Chondrocyte (in vitro differentiated cells): ENCODE results near the gene THBS1. TPM values are rescaled to one million over a fixed set of nuclear protein-coding genes. Genes with fewer than 3 reads are reported as not detected.

Experiments
- DNase-seq: peaks from one replicate; pipeline ENCODE4 v3.0.0; 2021; ENCODE audit warnings: mixed read lengths, low spot score
- H3K27ac Mint-ChIP-seq: one replicate; pipeline ENCODE4 v1.8.0; 2021; ENCODE audit warnings: mild to moderate bottlenecking, moderate library complexity, mixed read lengths; ENCODE audit not compliant: unreplicated experiment
- H3K27me3 Mint-ChIP-seq: 2 replicates; pipeline ENCODE4 v1.8.0; 2021; ENCODE audit warnings: low read depth, mixed read lengths
- H3K36me3 Mint-ChIP-seq: 2 replicates; pipeline ENCODE4 v1.8.0; 2021; ENCODE audit warnings: low read depth, mixed read lengths
- H3K4me1 Mint-ChIP-seq: 2 replicates; pipeline ENCODE4 v1.8.0; 2021; ENCODE audit warnings: low read depth, mild to moderate bottlenecking, mixed read lengths
- H3K4me3 Mint-ChIP-seq: one replicate; pipeline ENCODE4 v1.8.0; 2021; ENCODE audit warnings: mild to moderate bottlenecking, moderate library complexity, mixed read lengths; ENCODE audit not compliant: unreplicated experiment
- H3K9me3 Mint-ChIP-seq: 2 replicates; pipeline ENCODE4 v1.8.0; 2021; ENCODE audit warnings: low read depth, mixed read lengths
- CTCF ChIP-seq: fragments of 200-600 bp; sonication (generic); IDR thresholded peaks from 2 replicates; pipeline ENCODE4 v1.5.0; 2021; ENCODE audit warnings: antibody characterized with exemption, mild to moderate bottlenecking, moderate library complexity
- total RNA-seq: library from RNA; stranded (reverse); gene quantifications from 3 replicates; pipeline ENCODE4 v1.2.1, GENCODE V29; 2021

The THBS1 gene
- total RNA-seq, 1 donor from 2014 or later, result 2,361 TPM

DNA sequence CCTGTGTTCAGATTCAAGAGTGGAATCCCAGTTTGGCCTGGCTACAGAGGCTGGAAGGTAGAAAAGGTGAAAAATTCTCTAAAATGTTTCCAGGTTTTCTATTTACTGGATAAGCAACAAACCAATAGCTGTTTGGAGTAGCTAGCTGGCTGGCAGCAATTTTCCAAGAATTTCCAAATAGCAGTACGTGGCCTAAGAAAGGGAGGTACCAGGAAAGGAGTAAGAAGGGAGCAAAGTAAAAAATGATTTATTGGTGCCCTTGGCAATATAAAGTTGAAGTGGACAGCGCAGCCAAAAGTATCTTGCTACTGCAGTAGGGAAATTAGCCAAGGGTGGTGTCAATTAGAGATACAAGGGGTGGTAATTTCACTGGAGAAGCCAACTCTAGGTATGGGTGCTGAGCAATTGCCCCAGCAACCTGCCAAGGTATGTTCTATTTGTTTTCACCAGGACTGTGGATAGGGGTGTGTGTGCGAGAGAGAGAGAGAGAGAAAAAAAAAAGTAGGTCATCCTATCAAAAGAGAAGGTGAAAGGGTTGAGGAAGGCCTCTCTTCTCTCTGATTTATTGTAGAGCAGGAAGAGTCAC lies 40.8 kb upstream of the THBS1 start:
- Mint-ChIP-seq H3K27ac (no peak overlapping the region), H3K4me3 (no peak overlapping the region), H3K9me3 (peaks cover 11% of the 10 kb centered on the region), H3K27me3 (no peaks in the 10 kb centered on the region), H3K36me3 (no peaks in the 10 kb centered on the region), H3K4me1 (no peaks in the 10 kb centered on the region)
- no peak for DNase-seq
- TF ChIP-seq CTCF, result no peak

- H3K36me3 Mint-ChIP-seq, result peaks cover 2% of the 10 kb centered on the region
- H3K27me3 Mint-ChIP-seq, result no peaks in the 10 kb centered on the region
- no peaks in the 10 kb centered on the region for H3K4me1 Mint-ChIP-seq
- H3K27ac Mint-ChIP-seq, result no peak overlapping the region
- H3K9me3 Mint-ChIP-seq, result peaks cover 25% of the 10 kb centered on the region
- no peak overlapping the region for H3K4me3 Mint-ChIP-seq
- no peak for TF ChIP-seq CTCF
- no peak for DNase-seq
Observed at GRCh38 chr15:39542385-39543065, 38.4 kb upstream of the THBS1 start.

- H3K27ac Mint-ChIP-seq, result no peak overlapping the region
- H3K9me3 Mint-ChIP-seq, result peaks cover 26% of the 10 kb centered on the region
- peaks cover 2% of the 10 kb centered on the region for H3K36me3 Mint-ChIP-seq
- no peaks in the 10 kb centered on the region for H3K4me1 Mint-ChIP-seq
- no peak for TF ChIP-seq CTCF
- H3K27me3 Mint-ChIP-seq, result no peaks in the 10 kb centered on the region
- DNase-seq, result no peak
- H3K4me3 Mint-ChIP-seq, result no peak overlapping the region
Observed at GRCh38 chr15:39543651-39544050, 37.2 kb upstream of the THBS1 start.

DNA sequence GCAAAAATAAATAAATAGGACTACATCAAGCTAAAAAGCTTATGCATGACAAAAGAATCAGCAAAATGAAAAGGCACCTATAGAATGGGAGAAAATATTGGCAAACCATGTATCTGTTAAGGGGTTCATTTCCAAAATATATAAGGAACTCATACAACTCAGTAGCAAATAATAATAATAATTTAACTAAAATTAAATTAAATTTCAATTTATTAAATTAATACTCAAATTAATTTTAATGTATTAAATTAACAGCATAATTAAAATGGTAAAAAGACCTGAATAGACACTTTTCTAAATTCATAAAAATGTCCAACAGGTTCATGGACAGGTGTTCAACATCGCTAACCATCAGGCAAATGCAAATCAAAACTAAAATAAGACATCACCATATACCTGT lies 34.0 kb upstream of the THBS1 start:
- no peak for DNase-seq
- no peak for TF ChIP-seq CTCF
- Mint-ChIP-seq H3K4me3 (no peak overlapping the region), H3K9me3 (peaks cover 22% of the 10 kb centered on the region), H3K36me3 (peaks cover 2% of the 10 kb centered on the region), H3K4me1 (no peaks in the 10 kb centered on the region), H3K27ac (no peak overlapping the region), H3K27me3 (no peaks in the 10 kb centered on the region)

DNA sequence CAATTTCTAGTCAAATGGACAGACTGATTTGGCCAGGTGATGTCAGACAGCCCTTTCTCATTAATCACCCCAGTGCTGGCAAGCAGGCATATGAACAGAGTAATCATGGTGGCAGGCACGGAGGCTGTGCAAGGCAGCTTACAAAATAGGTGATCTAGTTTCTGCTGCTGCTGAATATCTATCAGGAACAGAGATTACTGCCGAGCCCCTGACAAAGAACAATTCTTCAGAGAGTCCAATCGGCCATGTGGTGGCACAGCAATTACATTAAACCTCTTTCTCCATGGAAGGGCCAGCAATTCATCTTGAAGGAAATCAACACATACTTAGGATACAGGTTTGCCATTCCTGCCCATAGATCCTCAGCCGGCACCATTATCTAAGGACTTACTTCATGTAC lies 32.3 kb upstream of the THBS1 start:
- no peak for TF ChIP-seq CTCF
- H3K9me3 Mint-ChIP-seq, result peaks cover 20% of the 10 kb centered on the region
- DNase-seq, result no peak
- no peaks in the 10 kb centered on the region for H3K27me3 Mint-ChIP-seq
- H3K27ac Mint-ChIP-seq, result no peak overlapping the region
- peaks cover 2% of the 10 kb centered on the region for H3K36me3 Mint-ChIP-seq
- no peak overlapping the region for H3K4me3 Mint-ChIP-seq
- H3K4me1 Mint-ChIP-seq, result no peaks in the 10 kb centered on the region
